Hindlimb muscle (tissue), 1 donor: Measurements from ENCODE around the gene DROSHA. TPM values are rescaled to one million over a fixed set of nuclear protein-coding genes. Genes with fewer than 3 reads are reported as not detected.
"Not testable (repeated sequence)": the region's sequence is repeated elsewhere in the genome, so short reads cannot be mapped to it uniquely, and the experiment has no call there.

ENCODE experiments used
- DNase-seq: peaks from one replicate; pipeline ENCODE4 v3.0.0-alpha.2; 2013
- polyA plus RNA-seq: library from polyadenylated mRNA; unstranded; fragments of 120-200 nt; gene quantifications from one replicate; pipeline ENCODE4 v1.2.1, GENCODE V29; 2013; ENCODE audit not compliant: insufficient read length

The DROSHA gene
- polyA plus RNA-seq, 1 donor = 45.8 TPM

DNA sequence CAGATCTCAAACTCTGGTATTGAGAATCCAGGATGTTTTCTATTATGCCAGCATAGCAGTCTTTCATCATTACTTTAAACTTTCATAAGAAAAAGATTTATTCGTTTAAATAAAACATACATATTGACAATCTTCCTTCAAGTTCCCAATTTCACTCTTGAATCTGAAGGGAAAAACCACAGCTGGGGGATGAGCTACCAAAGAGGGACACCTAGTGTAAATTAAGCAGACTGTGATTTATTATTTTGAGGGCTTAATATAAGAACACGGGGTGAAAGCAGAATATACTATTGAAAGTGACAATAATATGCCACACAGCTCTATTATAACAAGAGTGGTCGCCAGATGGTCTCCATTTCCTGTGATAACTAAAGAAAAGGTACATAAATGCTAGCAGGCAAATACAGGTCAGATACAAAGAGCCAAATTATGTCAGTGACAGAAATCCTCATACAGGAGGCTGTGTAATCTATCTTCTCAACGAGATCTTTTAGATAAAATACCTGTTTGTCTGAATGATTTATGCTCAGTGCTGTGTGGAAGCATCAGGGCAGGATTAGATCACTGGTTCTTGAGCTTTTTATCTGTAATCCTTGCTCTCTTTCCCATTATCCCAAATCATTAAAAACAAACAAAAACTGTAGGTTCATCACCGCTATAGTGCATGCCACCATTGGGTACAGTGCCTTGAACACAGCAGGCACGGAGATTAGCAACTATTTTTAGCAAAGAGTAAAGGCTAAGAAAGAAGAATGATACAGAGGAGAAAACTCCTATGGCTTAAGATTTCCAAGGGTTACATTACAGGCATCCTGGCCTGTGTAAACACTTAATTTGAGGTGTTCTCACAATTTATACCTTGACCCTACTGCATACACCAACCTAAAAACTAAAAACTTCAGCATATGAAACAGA, 116.6 kb downstream of the DROSHA start:
- DNase-seq = no peak

DNA sequence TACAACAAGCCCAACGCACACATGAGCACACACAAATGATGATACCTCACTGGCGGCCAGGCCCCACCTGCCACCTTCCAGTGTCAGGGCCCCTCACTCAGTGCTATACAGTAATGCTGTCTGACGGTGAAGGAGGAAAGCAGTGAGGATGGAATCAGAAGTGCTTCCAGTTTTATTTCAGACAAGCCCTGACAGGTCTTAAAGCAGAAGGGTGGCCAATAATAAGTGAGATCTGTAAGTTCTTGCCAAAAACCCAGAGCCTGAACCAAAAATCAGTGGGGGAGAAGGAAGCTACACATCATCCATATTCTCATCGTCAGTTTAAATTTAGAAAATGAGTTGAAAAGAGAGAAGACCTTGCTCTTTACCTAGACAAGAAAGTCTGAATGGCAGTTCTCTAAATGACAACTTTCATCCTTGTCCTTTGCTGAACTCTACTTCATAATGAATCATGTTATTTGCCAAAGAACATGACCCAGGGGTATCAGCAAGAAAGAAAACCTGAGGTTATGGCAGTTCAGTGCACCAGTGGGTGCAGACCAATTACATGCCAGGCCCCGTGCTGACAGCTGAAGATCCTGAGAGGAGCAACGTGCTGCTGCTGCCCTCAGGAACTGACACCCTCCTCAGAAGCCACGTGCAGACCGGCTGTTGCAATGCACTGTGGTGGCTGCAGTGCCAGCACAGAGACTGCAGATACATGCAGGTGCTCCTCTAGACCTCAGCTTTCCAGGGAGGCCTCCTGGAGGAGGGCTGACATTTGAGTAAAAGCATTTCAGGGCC, 118.7 kb downstream of the DROSHA start:
- DNase-seq = no peak

DNA sequence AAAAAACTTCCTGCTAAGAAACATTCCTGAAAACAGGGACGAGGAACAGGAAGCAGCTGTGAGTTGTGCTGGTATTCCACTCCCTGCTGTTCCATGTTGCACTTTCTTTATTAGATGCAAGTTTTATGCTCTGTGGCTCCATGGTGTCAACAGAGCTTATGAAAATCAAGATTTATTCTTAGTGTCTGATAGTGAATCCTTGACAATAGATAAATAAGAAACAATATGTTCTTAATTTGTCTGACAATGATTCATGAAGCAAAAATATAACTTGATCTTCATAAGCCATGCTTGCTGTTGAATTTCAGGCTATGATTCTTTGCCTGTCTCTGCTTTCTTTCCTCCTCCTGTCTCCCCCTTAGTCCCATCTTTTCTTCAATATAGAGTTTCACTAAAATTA, 119.6 kb downstream of the DROSHA start:
- no peak for DNase-seq

DNA sequence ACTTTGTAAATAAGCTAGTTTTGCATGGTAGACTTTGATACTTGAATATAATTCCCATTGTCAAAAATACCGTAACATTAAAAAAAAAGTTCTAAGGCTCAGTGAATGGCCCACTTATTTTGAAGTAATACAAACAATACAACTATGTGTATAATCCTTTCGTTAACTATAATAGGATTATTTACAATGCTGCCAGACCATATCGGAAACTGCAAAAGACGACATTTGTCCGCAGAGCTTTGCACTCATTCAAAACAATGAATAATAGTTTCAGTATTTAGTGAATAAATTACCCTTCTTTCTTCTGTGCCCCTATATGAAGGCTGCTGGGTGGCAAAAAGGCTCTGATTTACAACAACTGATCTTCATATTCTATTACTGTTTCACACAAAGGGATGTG, 121.8 kb downstream of the DROSHA start:
- no peak for DNase-seq

DNA sequence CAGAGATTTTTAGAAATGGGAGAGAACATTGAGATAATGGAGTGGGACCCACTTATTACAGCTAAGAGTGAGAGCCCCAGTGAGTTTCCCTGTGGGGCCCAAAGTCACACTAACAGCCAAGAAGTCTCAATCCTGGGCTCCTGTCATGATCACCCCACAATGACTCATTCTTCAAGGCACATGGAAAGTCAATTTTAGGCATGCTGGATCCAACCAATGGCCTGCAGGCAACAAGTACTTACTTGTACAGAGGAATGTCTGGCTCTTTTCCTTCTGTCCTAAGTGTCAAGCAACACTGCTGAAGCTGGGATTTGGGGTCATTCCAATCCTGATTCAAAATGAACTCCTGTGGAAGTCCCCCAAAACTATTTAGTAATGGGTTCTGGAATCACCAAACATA, 123.1 kb downstream of the DROSHA start:
- DNase-seq = no peak

DNA sequence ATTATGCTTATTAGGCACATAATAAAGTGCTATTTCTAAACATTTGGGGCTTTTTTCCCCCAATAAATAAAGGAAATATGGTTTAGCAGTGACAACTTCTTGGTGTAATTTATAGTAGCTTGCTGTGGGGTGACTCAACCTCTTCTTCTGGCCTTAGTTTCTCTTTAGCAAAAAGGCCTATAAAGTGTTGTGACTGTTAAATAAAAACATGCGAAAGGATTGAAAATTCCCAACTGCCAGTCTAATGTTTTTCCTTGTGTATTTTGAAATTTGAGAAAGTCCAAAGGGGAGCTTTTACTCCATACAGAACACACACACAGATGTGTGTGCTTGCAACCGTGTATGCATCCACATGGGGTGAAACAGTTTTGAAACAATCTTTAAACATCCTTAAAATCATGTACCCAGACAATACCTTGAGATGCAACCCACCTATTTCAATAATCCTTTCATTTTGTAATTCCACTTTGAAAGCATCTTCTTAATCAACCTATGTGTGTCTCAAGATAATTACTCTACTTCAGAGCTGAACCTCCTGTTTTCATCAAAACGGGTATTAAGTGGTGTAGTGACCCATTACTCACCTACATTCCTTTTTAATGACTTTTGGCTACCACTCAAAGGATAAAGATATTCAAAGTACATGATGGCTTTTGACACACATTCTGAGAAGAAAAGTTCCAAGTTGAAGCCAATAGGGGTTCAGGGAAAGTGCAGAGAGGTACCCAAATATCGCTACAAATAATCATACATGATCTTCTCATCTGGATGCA, 123.8 kb downstream of the DROSHA start:
- no peak for DNase-seq

DNA sequence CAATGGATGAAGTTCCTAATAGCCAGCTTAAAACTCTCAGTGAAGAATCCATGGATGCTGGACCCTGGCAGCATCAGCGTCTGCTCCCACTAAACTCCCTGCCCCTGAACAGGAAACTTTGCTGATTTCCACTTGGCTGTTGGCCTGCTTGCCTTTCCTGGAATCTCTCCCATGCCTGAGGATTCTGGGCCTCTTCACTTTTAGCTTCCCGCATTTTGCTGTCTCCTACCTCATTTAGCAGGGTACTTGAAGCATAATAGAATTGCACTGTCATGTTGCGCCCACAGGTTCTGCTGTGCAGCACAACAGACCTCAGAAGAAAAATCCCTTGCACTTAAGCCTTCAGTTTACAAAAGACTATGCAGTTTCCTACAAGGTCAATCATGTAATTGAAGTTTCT, 127.6 kb downstream of the DROSHA start:
- no peak for DNase-seq

DNA sequence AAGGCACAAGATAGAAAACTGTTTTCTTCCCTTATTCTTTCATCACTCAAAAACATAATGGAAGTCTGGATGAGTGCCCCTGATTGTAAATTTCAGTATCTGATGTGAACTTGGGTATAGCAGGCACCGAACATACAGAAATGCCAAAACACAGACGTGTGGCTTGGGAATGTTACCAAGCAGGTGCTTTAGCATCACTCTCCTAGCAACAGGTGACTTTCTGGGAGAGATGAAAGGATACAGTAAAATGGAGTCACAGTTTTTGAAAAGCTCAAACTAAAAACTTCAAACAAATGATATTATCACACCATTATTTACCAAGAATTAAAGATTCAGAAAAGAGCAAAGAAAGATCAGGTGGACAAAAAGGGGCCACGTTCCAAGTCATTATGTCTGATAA, 130.2 kb downstream of the DROSHA start:
- DNase-seq = no peak

DNA sequence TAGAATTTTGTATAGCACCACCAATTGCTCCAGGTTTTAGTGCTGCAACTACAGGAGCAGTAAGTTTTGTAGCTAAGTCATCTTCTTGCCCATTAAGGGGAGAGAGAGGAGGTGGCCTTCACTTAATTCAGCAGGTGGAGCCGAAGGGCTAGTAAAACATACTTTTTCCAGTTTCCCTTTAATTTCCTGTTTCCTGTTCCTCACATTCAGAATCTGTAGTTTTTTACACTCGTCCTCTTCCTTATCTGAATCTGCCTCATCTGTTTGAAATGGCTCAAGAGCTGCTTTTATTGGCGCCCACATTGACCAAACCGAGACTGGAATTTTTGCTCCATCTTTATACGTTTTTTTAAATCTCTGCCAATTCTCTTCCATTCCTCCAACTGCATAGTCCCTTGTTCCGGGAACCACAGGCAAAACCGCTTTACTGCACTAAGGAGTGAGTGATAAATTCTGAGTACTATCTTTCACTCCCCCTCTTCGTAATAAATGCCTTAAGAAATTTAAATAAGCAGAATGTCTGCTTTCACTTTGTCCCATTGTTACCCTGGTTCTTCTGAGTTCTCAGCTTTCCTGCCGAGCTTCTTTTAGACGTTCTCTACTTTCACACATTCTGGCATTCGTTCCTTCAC, 133.9 kb downstream of the DROSHA start:
- no peak for DNase-seq

DNA sequence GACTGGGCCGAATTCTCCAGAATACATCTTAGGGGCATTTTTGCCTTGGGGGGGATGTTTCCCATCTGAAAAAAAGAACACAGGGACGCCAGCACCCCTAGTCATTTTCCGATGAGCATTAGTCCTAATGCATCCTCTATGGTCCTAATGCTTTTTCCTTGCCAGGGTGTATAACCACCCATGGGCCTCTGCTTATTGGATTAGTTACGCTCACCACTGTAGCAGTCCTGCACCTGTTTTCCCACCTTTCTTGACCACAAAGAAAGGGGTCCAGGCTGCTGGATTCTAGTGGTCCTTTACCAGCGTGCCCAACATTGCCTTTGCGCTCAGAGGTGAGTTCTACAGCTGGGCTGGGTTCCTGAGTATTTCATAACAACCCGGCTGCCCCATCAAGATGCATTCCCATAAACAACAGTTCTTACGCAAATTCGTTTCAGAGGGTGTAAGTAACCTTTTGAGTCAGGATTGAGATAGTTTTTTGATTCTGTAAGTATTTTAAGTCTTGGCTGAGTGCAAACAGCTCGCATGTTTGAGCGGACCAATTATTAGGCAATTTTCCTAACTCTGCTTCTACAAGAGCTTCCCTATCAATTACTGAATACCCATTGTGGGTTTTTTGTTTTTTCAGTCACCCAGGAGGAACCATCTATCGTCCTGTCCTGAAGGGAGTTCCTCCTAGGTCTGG, 135.1 kb downstream of the DROSHA start:
- no peak for DNase-seq

DNA sequence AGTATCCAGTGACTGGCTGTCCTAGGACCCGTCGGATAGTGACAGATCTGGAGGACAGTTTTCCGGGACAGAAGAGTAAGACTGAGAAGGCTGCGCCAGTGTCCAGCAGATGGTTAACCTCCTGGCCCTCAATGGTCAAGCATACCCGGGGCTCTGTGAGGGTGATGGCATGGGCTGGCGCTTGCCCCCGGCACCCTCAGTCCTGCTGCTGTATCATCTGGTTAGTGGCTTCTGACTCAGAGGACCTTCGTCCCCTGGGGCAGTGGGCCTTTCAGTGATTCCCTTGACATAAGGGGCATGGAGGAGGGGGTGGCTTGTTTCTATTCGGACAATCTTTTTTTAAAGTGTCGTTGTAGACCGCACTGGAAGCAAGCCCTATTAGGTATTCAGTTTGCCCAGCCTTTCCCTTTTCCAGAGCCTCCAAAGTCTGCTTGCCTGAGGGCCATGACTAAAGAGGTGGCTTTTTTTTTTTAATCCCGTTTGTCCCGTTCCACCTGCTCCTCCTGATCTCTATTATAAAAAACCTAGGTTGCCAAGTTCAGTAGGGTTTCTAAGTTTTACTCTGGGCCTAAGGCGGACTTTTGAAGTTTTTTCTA, 136.3 kb downstream of the DROSHA start:
- DNase-seq = not testable (repeated sequence)

DNA sequence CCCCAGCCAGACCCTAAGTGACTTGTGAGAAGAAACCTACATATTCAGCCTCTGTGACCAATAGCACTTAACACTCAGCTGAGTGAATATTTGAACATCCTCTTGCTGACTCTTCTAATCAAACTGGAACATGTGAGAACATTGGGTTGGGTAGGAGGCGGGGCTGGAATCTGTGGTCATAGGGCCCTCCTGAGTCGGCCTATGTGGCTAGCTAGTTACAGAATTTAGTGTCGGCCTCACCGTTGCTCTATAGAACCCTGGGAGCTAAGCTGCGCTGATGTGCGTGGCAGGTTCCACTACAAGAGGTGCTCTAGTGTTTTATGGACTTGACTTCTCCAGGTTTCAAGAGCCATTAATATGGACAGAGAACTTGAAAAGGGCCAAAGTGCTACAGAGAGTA, 138.8 kb downstream of the DROSHA start:
- DNase-seq = no peak

DNA sequence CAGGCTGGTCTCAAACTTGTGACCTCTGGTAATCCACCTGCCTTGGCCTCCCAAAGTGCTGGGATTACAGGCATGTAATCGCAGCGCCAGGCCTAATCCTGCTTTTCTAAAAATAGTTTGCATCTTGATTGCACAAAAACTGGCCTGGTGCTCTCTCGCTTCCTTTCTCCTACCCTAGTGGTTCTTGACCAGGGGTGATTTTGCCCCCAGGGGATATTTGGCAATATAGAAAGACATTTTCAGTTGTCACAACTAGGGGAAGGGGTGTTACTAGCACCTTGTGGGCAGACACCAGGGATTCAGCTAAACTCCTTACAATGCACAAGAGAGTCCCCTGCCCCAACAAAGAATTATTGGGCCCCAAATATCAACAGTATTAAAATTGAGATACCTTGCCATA, 139.8 kb downstream of the DROSHA start:
- DNase-seq = no peak

DNA sequence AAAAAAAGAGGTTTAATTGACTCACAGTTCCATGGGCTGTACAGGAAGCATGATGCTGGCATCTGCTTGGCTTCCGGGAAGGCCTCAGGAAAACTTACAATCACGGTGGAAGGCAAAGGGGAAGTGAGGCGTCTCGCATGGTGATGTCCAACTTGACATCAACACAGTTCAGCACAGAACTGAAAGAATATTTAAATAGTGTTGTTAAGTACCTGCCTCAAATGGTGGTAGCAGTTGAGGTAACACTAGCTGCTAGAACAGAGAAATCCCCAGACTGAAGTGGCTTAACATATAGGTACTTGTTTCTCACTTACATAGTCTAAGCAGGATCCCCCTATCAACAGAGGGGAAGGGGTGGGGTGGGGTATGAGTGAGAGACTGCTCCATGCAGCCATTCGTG, 141.6 kb downstream of the DROSHA start:
- DNase-seq = no peak

DNA sequence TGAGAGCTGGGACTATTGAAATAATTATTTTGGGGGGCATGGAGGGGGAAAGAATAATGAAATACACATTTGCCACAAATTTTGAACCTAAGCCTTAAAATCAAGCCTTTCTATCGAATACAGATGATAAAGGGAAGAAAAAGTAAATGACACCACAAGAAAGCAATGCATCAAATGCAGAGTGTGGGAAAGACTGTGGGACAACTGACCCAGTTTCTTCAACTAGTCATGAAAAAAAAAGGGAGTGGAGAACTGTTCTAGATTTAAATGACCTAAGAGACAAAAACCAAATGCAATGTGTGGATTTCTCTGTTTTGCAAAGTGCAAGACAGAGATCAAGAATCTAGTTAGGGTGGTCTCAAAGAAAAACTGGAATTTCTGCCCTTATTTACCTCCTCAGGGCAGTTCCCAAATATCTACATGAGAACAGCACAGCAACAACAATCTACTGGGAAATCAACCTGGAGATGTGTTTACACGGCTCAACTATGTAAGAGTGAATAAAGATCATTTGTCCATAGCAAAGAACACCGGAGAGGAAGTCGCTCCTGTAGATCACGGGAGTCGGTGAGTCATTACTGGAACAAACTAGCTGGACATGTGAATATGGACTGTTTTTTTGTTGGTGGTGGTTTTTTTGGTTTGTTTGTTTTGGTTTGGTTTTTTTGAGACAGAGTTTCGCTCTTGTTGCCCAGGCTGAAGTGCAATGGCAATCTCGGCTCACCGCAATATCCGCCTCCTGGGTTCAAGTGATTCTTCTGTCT, 145.9 kb downstream of the DROSHA start:
- DNase-seq = no peak

DNA sequence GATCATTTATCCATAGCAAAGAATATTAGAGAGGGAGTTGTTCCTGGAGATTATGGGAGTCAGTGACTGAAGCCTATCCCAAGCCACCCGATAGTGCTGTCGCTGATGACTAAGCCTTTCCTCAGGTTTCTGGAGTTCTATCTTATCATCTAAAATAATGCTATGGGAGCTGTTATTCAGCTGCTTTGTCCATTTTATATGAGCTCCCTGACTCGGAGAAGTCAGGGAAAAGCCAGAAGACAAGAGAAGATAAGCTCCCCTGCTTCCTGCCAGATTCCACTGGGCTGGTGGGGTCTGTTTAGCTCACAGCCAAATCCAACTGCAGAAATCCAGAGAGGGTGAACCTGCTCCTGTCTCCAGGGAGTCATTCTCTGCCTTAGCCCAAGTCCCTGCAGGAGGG, 148.2 kb downstream of the DROSHA start:
- DNase-seq = no peak

DNA sequence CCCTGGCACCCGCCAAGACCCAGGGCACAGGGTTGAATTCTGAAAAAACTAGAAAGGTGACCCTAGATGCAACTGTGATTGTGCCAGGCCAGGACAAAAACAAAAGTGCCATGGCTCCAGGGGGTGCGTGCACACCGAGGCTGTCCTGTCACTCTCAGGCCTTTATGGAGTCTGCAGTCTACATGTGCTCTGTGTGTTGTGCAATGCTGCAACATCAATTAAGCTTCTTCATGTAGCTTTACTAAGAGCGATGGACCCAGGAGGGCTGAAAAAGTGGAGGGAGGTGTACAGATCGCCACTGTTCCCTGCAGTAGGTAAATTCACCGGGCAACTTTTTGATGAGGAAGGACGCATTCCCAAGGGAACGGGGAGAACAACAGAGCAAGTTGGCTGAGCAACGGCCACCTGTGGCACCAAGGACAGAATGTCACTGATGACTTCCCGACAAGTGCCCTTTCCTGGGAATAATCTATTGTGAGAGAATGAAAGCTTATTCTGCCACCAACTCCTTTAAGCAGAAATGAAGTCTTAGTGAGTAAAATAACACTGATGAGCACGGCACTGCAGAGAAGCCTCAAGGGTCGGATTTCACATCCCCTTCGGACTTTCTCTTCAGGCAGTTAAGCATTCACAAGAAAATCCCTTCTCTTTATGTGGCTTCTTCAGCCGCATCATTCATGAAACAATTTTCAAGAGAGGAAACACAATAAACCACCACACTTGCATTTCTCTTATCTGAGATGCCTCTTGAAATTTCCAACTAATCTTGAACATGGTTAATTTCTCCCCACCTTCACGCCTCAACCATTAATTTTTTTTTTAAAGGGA, 149.6 kb downstream of the DROSHA start:
- DNase-seq = no peak

DNA sequence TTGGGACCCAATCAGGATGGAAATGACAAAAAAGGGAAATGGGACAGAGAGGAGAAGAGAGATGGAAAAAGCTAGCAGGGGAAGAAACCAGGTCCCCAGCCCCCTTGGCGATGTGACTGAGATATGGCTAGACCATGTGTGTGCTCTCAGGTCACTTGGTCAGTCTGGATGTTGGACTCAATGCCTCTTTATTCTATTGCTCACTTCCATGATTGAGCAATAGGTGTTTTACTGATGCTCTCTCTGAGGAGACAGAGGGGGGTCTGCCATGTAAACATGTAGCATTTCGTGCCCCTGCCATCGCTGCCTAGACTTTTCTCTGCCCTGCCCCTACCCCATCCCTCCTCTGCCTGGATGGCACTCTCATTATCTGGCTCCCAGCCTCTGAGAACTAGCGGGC, 150.6 kb downstream of the DROSHA start:
- no peak for DNase-seq

DNA sequence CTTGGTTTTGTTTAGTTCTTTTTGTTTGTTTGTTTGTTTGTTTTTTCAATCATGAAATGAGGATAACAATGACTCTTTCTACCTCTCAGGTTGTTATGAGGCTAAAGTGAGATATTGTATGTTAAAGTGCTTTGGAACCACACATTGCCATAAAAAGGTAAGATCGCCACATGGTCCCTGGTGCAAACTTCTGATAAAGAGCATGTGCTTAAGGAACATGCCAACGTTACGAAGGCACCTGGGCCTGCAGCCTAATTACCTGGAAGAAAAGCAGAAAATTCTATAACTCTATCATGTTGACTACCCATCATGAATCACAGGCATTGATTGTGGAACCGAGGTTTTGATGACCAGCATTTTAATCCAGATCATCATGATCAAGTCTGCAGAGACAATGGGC, 151.8 kb downstream of the DROSHA start:
- DNase-seq = no peak

DNA sequence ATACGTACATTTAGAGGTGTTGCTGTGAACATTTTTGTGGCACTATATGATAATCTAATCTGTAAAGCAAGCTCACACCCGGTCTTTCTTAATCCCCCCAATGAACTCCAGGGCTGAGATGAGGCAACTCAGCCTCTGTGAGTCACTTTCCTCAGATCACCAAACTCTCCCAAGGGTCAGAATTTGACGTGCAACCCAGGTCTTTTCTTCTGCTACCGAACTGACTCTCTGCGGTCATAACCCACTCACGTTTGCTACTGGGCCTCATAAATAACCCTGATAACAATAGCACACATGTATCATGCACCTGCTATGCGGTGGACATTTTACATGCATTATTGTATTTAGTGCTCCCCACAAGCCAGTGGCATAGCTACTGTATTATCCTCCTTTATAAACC, 153.1 kb downstream of the DROSHA start:
- DNase-seq = no peak
